Natural killer cell treated with Interleukin-12 subunit alpha and Interleukin-12 subunit beta and Interleukin-15 and Interleukin-18, amount 100 ng/mL, for 72 hours (primary cell): Measurements from ENCODE around the gene METTL16. TPM values are rescaled to one million over a fixed set of nuclear protein-coding genes. Genes with fewer than 3 reads are reported as not detected.

Source experiments
- ATAC-seq, 2 donors: fragments of 150-1000 bp; cut with Tn5 transposase in 1 of 2; sonication (Bioruptor Pico), chemical (Tn5 transposase) in 1 of 2; 2 replicates each; pipeline ENCODE4 v1.10.0; 2021
- DNase-seq: peaks from one replicate; pipeline ENCODE4 v3.0.0; 2022; ENCODE audit warnings: low spot score
- H3K27ac Mint-ChIP-seq, 2 donors: 1 replicate in 1 of 2; 2 replicates in 1 of 2; pipeline ENCODE4 v1.8.0; 2022; ENCODE audit warnings: mixed read lengths in 2 of 2, mild to moderate bottlenecking in 1 of 2, moderate library complexity in 1 of 2
- H3K27me3 Mint-ChIP-seq, 2 donors: 1 replicate in 1 of 2; 2 replicates in 1 of 2; pipeline ENCODE4 v1.8.0; 2022; ENCODE audit warnings: mixed read lengths in 2 of 2
- H3K36me3 Mint-ChIP-seq: one replicate; pipeline ENCODE4 v1.8.0; 2022; ENCODE audit warnings: mixed read lengths
- H3K4me1 Mint-ChIP-seq, 2 donors: 1 replicate in 1 of 2; 2 replicates in 1 of 2; pipeline ENCODE4 v1.8.0; 2022; ENCODE audit warnings: low read depth in 2 of 2, mixed read lengths in 2 of 2, mild to moderate bottlenecking in 1 of 2
- H3K4me3 Mint-ChIP-seq: one replicate; pipeline ENCODE4 v1.8.0; 2022; ENCODE audit warnings: mixed read lengths
- H3K9me3 Mint-ChIP-seq: 2 replicates; pipeline ENCODE4 v1.8.0; 2022; ENCODE audit warnings: mixed read lengths
- total RNA-seq, 2 donors: library from RNA; stranded (reverse); gene quantifications; one replicate each; pipeline ENCODE4 v1.2.3, GENCODE V29; 2022

The METTL16 gene
- total RNA-seq, 2 donors from 2014 or later, result 29.7 to 53.8 TPM

GRCh38 chr17:2485543-2485942 is 26.1 kb downstream of the METTL16 start:
- no peaks in the 10 kb centered on the region for H3K9me3 Mint-ChIP-seq
- no peak overlapping the region for H3K4me3 Mint-ChIP-seq
- peaks cover 15 to 25% of the 10 kb centered on the region in 2 donors for H3K4me1 Mint-ChIP-seq
- no peak for DNase-seq
- no peak overlapping the region for H3K27ac Mint-ChIP-seq
- no peaks in the 10 kb centered on the region for H3K36me3 Mint-ChIP-seq
- no peak for ATAC-seq
- no peaks in the 10 kb centered on the region for H3K27me3 Mint-ChIP-seq

GRCh38 chr17:2484876-2485275 is 26.8 kb downstream of the METTL16 start:
- Mint-ChIP-seq H3K27me3 (no peaks in the 10 kb centered on the region), H3K27ac (no peak overlapping the region), H3K36me3 (no peaks in the 10 kb centered on the region), H3K4me1 (peaks cover 14 to 25% of the 10 kb centered on the region in 2 donors), H3K9me3 (no peaks in the 10 kb centered on the region), H3K4me3 (no peak overlapping the region)
- DNase-seq (no peak), ATAC-seq (no peak)

- Mint-ChIP-seq H3K9me3 (no peaks in the 10 kb centered on the region), H3K36me3 (peaks cover 2% of the 10 kb centered on the region), H3K27me3 (no peaks in the 10 kb centered on the region), H3K27ac (no peak overlapping the region), H3K4me1 (peaks cover 14 to 25% of the 10 kb centered on the region in 2 donors), H3K4me3 (no peak overlapping the region)
- DNase-seq (no peak), ATAC-seq (no peak)
These were observed 28.6 kb downstream of the METTL16 start for GRCh38 chr17:2483084-2483483.

GRCh38 chr17:2482218-2482617 is 29.5 kb downstream of the METTL16 start:
- Mint-ChIP-seq H3K36me3 (peaks cover 8% of the 10 kb centered on the region), H3K9me3 (no peaks in the 10 kb centered on the region), H3K27ac (peak overlapping the region; percentile 38 to 81), H3K4me3 (peak overlapping the region; percentile 32), H3K27me3 (no peaks in the 10 kb centered on the region), H3K4me1 (peaks cover 12 to 25% of the 10 kb centered on the region in 2 donors)
- ATAC-seq (no peak), DNase-seq (no peak)

- Mint-ChIP-seq H3K4me1 (peaks cover 8 to 25% of the 10 kb centered on the region in 2 donors), H3K4me3 (no peak overlapping the region), H3K27me3 (no peaks in the 10 kb centered on the region), H3K36me3 (peaks cover 8% of the 10 kb centered on the region), H3K27ac (peak overlapping the region; percentile 38 to 81), H3K9me3 (no peaks in the 10 kb centered on the region)
- DNase-seq, result no peak
- ATAC-seq, result no peak
These were observed 29.9 kb downstream of the METTL16 start for GRCh38 chr17:2481760-2482159.

GRCh38 chr17:2478458-2478857 is 33.2 kb downstream of the METTL16 start:
- H3K27me3 Mint-ChIP-seq, result no peaks in the 10 kb centered on the region
- DNase-seq (no peak), ATAC-seq (no peak)
- no peak overlapping the region for H3K4me3 Mint-ChIP-seq
- peaks cover 19% of the 10 kb centered on the region for H3K36me3 Mint-ChIP-seq
- no peak overlapping the region for H3K27ac Mint-ChIP-seq
- H3K9me3 Mint-ChIP-seq, result no peaks in the 10 kb centered on the region
- H3K4me1 Mint-ChIP-seq, result peaks cover 14 to 23% of the 10 kb centered on the region in 2 donors

- Mint-ChIP-seq H3K27ac (no peak overlapping the region), H3K27me3 (no peaks in the 10 kb centered on the region), H3K9me3 (no peaks in the 10 kb centered on the region), H3K4me1 (peaks cover 0 to 5% of the 10 kb centered on the region in 2 donors), H3K36me3 (peaks cover 25% of the 10 kb centered on the region), H3K4me3 (no peak overlapping the region)
- ATAC-seq (no peak), DNase-seq (no peak)
These were observed 36.6 kb downstream of the METTL16 start for GRCh38 chr17:2475056-2475455.

- Mint-ChIP-seq H3K27ac (no peak overlapping the region), H3K36me3 (peaks cover 29% of the 10 kb centered on the region), H3K27me3 (no peaks in the 10 kb centered on the region), H3K9me3 (no peaks in the 10 kb centered on the region), H3K4me3 (no peak overlapping the region), H3K4me1 (peaks cover 0 to 5% of the 10 kb centered on the region in 2 donors)
- DNase-seq, result no peak
- no peak for ATAC-seq
These were observed 37.3 kb downstream of the METTL16 start for GRCh38 chr17:2474371-2474770.

- no peaks in the 10 kb centered on the region for H3K27me3 Mint-ChIP-seq
- no peak for ATAC-seq
- no peak for DNase-seq
- H3K9me3 Mint-ChIP-seq, result no peaks in the 10 kb centered on the region
- H3K4me1 Mint-ChIP-seq, result peaks cover 0 to 2% of the 10 kb centered on the region in 2 donors
- H3K27ac Mint-ChIP-seq, result no peak overlapping the region
- H3K4me3 Mint-ChIP-seq, result no peak overlapping the region
- H3K36me3 Mint-ChIP-seq, result peaks cover 23% of the 10 kb centered on the region
These were observed 43.4 kb downstream of the METTL16 start for GRCh38 chr17:2468270-2468669.

GRCh38 chr17:2466931-2467330 is 44.8 kb downstream of the METTL16 start:
- no peaks in the 10 kb centered on the region for H3K27me3 Mint-ChIP-seq
- peaks cover 32% of the 10 kb centered on the region for H3K36me3 Mint-ChIP-seq
- no peak overlapping the region for H3K4me3 Mint-ChIP-seq
- DNase-seq (no peak), ATAC-seq (no peak)
- H3K27ac Mint-ChIP-seq, result no peak overlapping the region
- peaks cover 2 to 4% of the 10 kb centered on the region in 2 donors for H3K4me1 Mint-ChIP-seq
- H3K9me3 Mint-ChIP-seq, result no peaks in the 10 kb centered on the region

GRCh38 chr17:2462481-2462880 is 49.2 kb downstream of the METTL16 start:
- H3K4me3 Mint-ChIP-seq, result no peak overlapping the region
- no peak for ATAC-seq
- no peak overlapping the region for H3K27ac Mint-ChIP-seq
- peaks cover 20% of the 10 kb centered on the region for H3K36me3 Mint-ChIP-seq
- H3K9me3 Mint-ChIP-seq, result no peaks in the 10 kb centered on the region
- peaks cover 6 to 11% of the 10 kb centered on the region in 2 donors for H3K4me1 Mint-ChIP-seq
- DNase-seq, result no peak
- H3K27me3 Mint-ChIP-seq, result no peaks in the 10 kb centered on the region

GRCh38 chr17:2459917-2460271 is 51.8 kb downstream of the METTL16 start:
- DNase-seq (no peak), ATAC-seq (peak; percentile 62 to 92)
- H3K27me3 Mint-ChIP-seq, result no peaks in the 10 kb centered on the region
- H3K9me3 Mint-ChIP-seq, result no peaks in the 10 kb centered on the region
- H3K4me1 Mint-ChIP-seq, result peaks cover 4 to 11% of the 10 kb centered on the region in 2 donors
- peak overlapping the region; percentile 58 to 74 for H3K27ac Mint-ChIP-seq
- H3K4me3 Mint-ChIP-seq, result peak overlapping the region; percentile 47
- peaks cover 20% of the 10 kb centered on the region for H3K36me3 Mint-ChIP-seq

- no peak overlapping the region for H3K4me3 Mint-ChIP-seq
- H3K36me3 Mint-ChIP-seq, result peaks cover 11% of the 10 kb centered on the region
- no peak overlapping the region for H3K27ac Mint-ChIP-seq
- ATAC-seq, result no peak
- no peak for DNase-seq
- H3K27me3 Mint-ChIP-seq, result no peaks in the 10 kb centered on the region
- H3K9me3 Mint-ChIP-seq, result no peaks in the 10 kb centered on the region
- peaks cover 4 to 11% of the 10 kb centered on the region in 2 donors for H3K4me1 Mint-ChIP-seq
These were observed 53.8 kb downstream of the METTL16 start for GRCh38 chr17:2457913-2458312.

GRCh38 chr17:2456475-2456874 is 55.2 kb downstream of the METTL16 start:
- Mint-ChIP-seq H3K4me3 (no peak overlapping the region), H3K9me3 (no peaks in the 10 kb centered on the region), H3K4me1 (peaks cover 4 to 5% of the 10 kb centered on the region in 2 donors), H3K36me3 (no peaks in the 10 kb centered on the region), H3K27ac (no peak overlapping the region), H3K27me3 (no peaks in the 10 kb centered on the region)
- DNase-seq (no peak), ATAC-seq (no peak)

- peaks cover 4 to 5% of the 10 kb centered on the region in 2 donors for H3K4me1 Mint-ChIP-seq
- H3K27me3 Mint-ChIP-seq, result no peaks in the 10 kb centered on the region
- no peak overlapping the region for H3K4me3 Mint-ChIP-seq
- ATAC-seq (no peak), DNase-seq (no peak)
- no peaks in the 10 kb centered on the region for H3K9me3 Mint-ChIP-seq
- H3K36me3 Mint-ChIP-seq, result no peaks in the 10 kb centered on the region
- no peak overlapping the region for H3K27ac Mint-ChIP-seq
These were observed 55.7 kb downstream of the METTL16 start for GRCh38 chr17:2455956-2456355.
